Neuron (in vitro differentiated cells): ENCODE results near the gene BICD2.

ENCODE experiments used
- H2AFZ ChIP-seq: one replicate; pipeline ENCODE4 v1.6.1; 2013; ENCODE audit warnings: low read depth, mild to moderate bottlenecking, inconsistent platforms, low read length, moderate library complexity
- H3K27me3 ChIP-seq: one replicate; pipeline ENCODE4 v1.6.1; 2013; ENCODE audit warnings: low read length; ENCODE audit not compliant: insufficient read depth
- H3K36me3 ChIP-seq: one replicate; pipeline ENCODE4 v1.6.1; 2013; ENCODE audit warnings: low read length; ENCODE audit not compliant: insufficient read depth
- H3K4me1 ChIP-seq: one replicate; pipeline ENCODE4 v1.6.1; 2013; ENCODE audit warnings: low read length; ENCODE audit not compliant: insufficient read depth
- H3K4me3 ChIP-seq: 2 replicates; pipeline ENCODE4 v1.5.1; 2013; ENCODE audit warnings: mild to moderate bottlenecking, low read length, moderate library complexity
- H3K9me3 ChIP-seq: one replicate; pipeline ENCODE4 v1.6.1; 2013; ENCODE audit warnings: low read length

BICD2 gene

GRCh38 chr9:92709240-92709639 is 55.4 kb downstream of the BICD2 start:
- Histone ChIP-seq H3K36me3 (peaks cover 40% of the 10 kb centered on the region), H3K4me3 (no peak overlapping the region)

GRCh38 chr9:92707530-92707929 is 57.1 kb downstream of the BICD2 start:
- Histone ChIP-seq H3K36me3 (peaks cover 26% of the 10 kb centered on the region), H2AFZ (no peak overlapping the region), H3K27me3 (no peaks in the 10 kb centered on the region), H3K9me3 (no peaks in the 10 kb centered on the region), H3K4me1 (no peaks in the 10 kb centered on the region), H3K4me3 (no peak overlapping the region)

More at GRCh38 chr9:92709240-92709639, 55.4 kb downstream of the BICD2 start:
- H3K27me3 ChIP-seq, result no peaks in the 10 kb centered on the region
- H3K9me3 ChIP-seq, result no peaks in the 10 kb centered on the region
- H3K4me1 ChIP-seq, result no peaks in the 10 kb centered on the region
- H2AFZ ChIP-seq, result no peak overlapping the region

GRCh38 chr9:92706218-92706940 is 58.3 kb downstream of the BICD2 start:
- Histone ChIP-seq H2AFZ (no peak overlapping the region), H3K27me3 (no peaks in the 10 kb centered on the region), H3K36me3 (peaks cover 19% of the 10 kb centered on the region), H3K4me1 (no peaks in the 10 kb centered on the region), H3K4me3 (no peak overlapping the region), H3K9me3 (no peaks in the 10 kb centered on the region)

- H3K36me3 ChIP-seq, result peaks cover 3% of the 10 kb centered on the region
- peaks cover 2% of the 10 kb centered on the region for H3K9me3 ChIP-seq
- no peak overlapping the region for H3K4me3 ChIP-seq
- H2AFZ ChIP-seq, result no peak overlapping the region
- no peaks in the 10 kb centered on the region for H3K4me1 ChIP-seq
- no peaks in the 10 kb centered on the region for H3K27me3 ChIP-seq
These were observed 60.1 kb downstream of the BICD2 start for GRCh38 chr9:92704528-92704927.

- Histone ChIP-seq H2AFZ (no peak overlapping the region), H3K36me3 (no peaks in the 10 kb centered on the region), H3K27me3 (no peaks in the 10 kb centered on the region), H3K9me3 (peaks cover 2% of the 10 kb centered on the region), H3K4me1 (no peaks in the 10 kb centered on the region), H3K4me3 (no peak overlapping the region)
These were observed 68.0 kb downstream of the BICD2 start for GRCh38 chr9:92696619-92697018.

- Histone ChIP-seq H3K4me1 (no peaks in the 10 kb centered on the region), H3K4me3 (no peak overlapping the region), H3K9me3 (no peaks in the 10 kb centered on the region), H3K27me3 (no peaks in the 10 kb centered on the region), H2AFZ (no peak overlapping the region), H3K36me3 (no peaks in the 10 kb centered on the region)
These were observed 77.7 kb downstream of the BICD2 start for GRCh38 chr9:92686954-92687353.

GRCh38 chr9:92685022-92685421 is 79.6 kb downstream of the BICD2 start:
- H3K27me3 ChIP-seq, result no peaks in the 10 kb centered on the region
- no peak overlapping the region for H3K4me3 ChIP-seq
- no peaks in the 10 kb centered on the region for H3K36me3 ChIP-seq
- H3K4me1 ChIP-seq, result no peaks in the 10 kb centered on the region
- no peak overlapping the region for H2AFZ ChIP-seq
- no peaks in the 10 kb centered on the region for H3K9me3 ChIP-seq

- H3K4me3 ChIP-seq, result no peak overlapping the region
- H3K27me3 ChIP-seq, result no peaks in the 10 kb centered on the region
- H3K4me1 ChIP-seq, result no peaks in the 10 kb centered on the region
- H2AFZ ChIP-seq, result no peak overlapping the region
- no peaks in the 10 kb centered on the region for H3K9me3 ChIP-seq
- H3K36me3 ChIP-seq, result no peaks in the 10 kb centered on the region
These were observed 82.4 kb downstream of the BICD2 start for GRCh38 chr9:92682269-92682668.

- Histone ChIP-seq H3K9me3 (no peaks in the 10 kb centered on the region), H3K4me3 (no peak overlapping the region), H3K36me3 (no peaks in the 10 kb centered on the region), H2AFZ (no peak overlapping the region), H3K4me1 (no peaks in the 10 kb centered on the region), H3K27me3 (no peaks in the 10 kb centered on the region)
These were observed 84.2 kb downstream of the BICD2 start for GRCh38 chr9:92680166-92681119.

- no peak overlapping the region for H2AFZ ChIP-seq
- no peaks in the 10 kb centered on the region for H3K4me1 ChIP-seq
- H3K27me3 ChIP-seq, result no peaks in the 10 kb centered on the region
- H3K4me3 ChIP-seq, result no peak overlapping the region
- H3K36me3 ChIP-seq, result no peaks in the 10 kb centered on the region
- H3K9me3 ChIP-seq, result no peaks in the 10 kb centered on the region
These were observed 85.0 kb downstream of the BICD2 start for GRCh38 chr9:92679413-92680165.

- H3K27me3 ChIP-seq, result no peaks in the 10 kb centered on the region
- no peaks in the 10 kb centered on the region for H3K9me3 ChIP-seq
- H3K4me1 ChIP-seq, result peaks cover 14% of the 10 kb centered on the region
- H2AFZ ChIP-seq, result no peak overlapping the region
- peak overlapping the region; percentile 85 for H3K4me3 ChIP-seq
- peaks cover 10% of the 10 kb centered on the region for H3K36me3 ChIP-seq
These were observed 93.3 kb downstream of the BICD2 start for GRCh38 chr9:92671323-92671722.

- no peaks in the 10 kb centered on the region for H3K9me3 ChIP-seq
- H3K4me1 ChIP-seq, result peaks cover 15% of the 10 kb centered on the region
- peak within 1 kb of the TSS; percentile 85 for H3K4me3 ChIP-seq
- H2AFZ ChIP-seq, result peak within 1 kb of the TSS; percentile 64
- no peaks in the 10 kb centered on the region for H3K27me3 ChIP-seq
- H3K36me3 ChIP-seq, result peaks cover 12% of the 10 kb centered on the region
These were observed 94.5 kb downstream of the BICD2 start, which contains the start of gene IPPK for GRCh38 chr9:92669890-92670708. TSS of gene IPPK (minus strand) at chr9:92670131. CDS start at chr9:92669988, 143 bp downstream.
